Measurements from ENCODE around the gene PDE8A.

PDE8A gene

GRCh38 chr15:85072917-85073316 is 91.3 kb downstream of the PDE8A start:
- TF ChIP-seq, protein P1, sequence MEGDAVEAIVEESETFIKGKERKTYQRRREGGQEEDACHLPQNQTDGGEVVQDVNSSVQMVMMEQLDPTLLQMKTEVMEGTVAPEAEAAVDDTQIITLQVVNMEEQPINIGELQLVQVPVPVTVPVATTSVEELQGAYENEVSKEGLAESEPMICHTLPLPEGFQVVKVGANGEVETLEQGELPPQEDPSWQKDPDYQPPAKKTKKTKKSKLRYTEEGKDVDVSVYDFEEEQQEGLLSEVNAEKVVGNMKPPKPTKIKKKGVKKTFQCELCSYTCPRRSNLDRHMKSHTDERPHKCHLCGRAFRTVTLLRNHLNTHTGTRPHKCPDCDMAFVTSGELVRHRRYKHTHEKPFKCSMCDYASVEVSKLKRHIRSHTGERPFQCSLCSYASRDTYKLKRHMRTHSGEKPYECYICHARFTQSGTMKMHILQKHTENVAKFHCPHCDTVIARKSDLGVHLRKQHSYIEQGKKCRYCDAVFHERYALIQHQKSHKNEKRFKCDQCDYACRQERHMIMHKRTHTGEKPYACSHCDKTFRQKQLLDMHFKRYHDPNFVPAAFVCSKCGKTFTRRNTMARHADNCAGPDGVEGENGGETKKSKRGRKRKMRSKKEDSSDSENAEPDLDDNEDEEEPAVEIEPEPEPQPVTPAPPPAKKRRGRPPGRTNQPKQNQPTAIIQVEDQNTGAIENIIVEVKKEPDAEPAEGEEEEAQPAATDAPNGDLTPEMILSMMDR (IDR thresholded peaks at IDR 0.05; ENCODE audit: low read depth, low read length) = no peak
- H3K36me3 ChIP-seq = peaks cover 16% of the 10 kb centered on the region
- no peaks in the 10 kb centered on the region for H3K27me3 ChIP-seq (ENCODE audit: insufficient read depth, low read depth, severe bottlenecking)
- H3K27ac ChIP-seq = no peak overlapping the region
- no peaks in the 10 kb centered on the region for H3K9me3 ChIP-seq (ENCODE audit: severe bottlenecking)
- DNase-seq = no peak
- H3K4me3 ChIP-seq (ENCODE audit: low read depth, low read length) = no peak overlapping the region

- TF ChIP-seq, protein P1 (IDR thresholded peaks at IDR 0.05; ENCODE audit: low read depth, low read length) = no peak
- Histone ChIP-seq H3K9me3 (ENCODE audit: severe bottlenecking) (no peaks in the 10 kb centered on the region), H3K4me3 (ENCODE audit: low read depth, low read length) (no peak overlapping the region), H3K36me3 (peaks cover 8% of the 10 kb centered on the region), H3K27ac (no peak overlapping the region), H3K27me3 (ENCODE audit: insufficient read depth, low read depth, severe bottlenecking) (no peaks in the 10 kb centered on the region)
- DNase-seq = no peak
These were observed 92.0 kb downstream of the PDE8A start for GRCh38 chr15:85073556-85074194.

DNA sequence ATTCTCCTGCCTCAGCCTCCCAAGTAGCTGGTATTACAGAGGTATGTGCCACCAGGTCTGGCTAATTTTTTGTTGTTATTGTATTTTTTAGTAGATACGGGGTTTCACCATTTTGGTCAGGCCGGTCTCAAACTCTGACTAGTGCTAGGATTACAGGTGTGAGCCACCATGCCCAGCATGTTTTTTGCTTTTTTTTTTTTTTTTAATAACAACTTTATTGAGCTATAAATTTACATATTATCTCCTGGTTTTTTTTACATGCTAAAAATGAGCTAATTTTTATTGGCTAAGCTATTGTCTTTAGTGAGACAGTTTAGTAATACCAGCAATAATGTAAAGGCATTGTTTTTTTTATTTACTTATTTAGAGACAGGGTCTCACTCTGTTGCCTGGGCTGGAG is 105.2 kb downstream of the PDE8A start:
- DNase-seq = no peak
- no peak overlapping the region for H3K27ac ChIP-seq
- TF ChIP-seq, protein P1 (IDR thresholded peaks at IDR 0.05; ENCODE audit: low read depth, low read length) = no peak

GRCh38 chr15:85088300-85088699 is 106.6 kb downstream of the PDE8A start:
- no peaks in the 10 kb centered on the region for H3K27me3 ChIP-seq (ENCODE audit: insufficient read depth, low read depth, severe bottlenecking)
- no peak for DNase-seq
- no peak overlapping the region for H3K4me3 ChIP-seq (ENCODE audit: low read depth, low read length)
- no peak overlapping the region for H3K27ac ChIP-seq
- peaks cover 4% of the 10 kb centered on the region for H3K9me3 ChIP-seq (ENCODE audit: severe bottlenecking)
- H3K36me3 ChIP-seq = peaks cover 16% of the 10 kb centered on the region
- TF ChIP-seq, protein P1 (IDR thresholded peaks at IDR 0.05; ENCODE audit: low read depth, low read length) = no peak

More for the DNA sequence above, 105.2 kb downstream of the PDE8A start:
- no peak overlapping the region for H3K4me3 ChIP-seq (ENCODE audit: low read depth, low read length)
- peaks cover 13% of the 10 kb centered on the region for H3K36me3 ChIP-seq
- peaks cover 4% of the 10 kb centered on the region for H3K9me3 ChIP-seq (ENCODE audit: severe bottlenecking)
- H3K27me3 ChIP-seq (ENCODE audit: insufficient read depth, low read depth, severe bottlenecking) = no peaks in the 10 kb centered on the region

DNA sequence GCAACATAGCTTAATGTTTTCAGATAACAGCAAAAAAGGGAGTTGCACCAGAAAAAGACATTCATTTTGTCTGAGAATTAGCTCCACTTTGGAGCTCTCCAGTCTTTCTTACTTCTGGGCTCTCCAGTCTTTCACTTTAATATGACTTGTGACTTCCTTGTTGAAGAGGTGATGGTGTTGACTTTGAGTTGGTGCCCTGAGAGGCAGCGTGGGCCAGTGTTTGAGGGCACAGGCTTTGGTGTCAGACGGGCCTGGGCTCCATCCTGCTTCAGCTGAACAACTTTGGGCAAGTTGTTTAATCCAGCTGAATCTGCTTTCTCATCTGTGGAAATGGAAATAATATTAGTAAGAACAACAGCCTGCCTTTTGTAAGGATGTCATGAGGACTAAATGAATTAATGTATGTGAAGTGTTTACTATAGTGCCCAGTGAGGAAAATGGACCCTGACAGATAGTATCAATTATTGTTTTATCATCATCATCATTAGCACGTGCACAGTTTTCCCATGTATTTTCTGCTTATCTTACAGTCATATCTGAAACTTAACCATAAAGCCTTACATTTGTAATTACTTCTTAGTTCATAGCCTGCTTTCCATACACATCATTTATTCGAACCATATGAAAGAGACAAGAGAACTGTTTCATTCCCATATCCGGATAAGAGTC is 108.4 kb downstream of the PDE8A start:
- peak overlapping the region; percentile 23 for H3K27ac ChIP-seq
- no peak for DNase-seq
- peaks cover 16% of the 10 kb centered on the region for H3K36me3 ChIP-seq
- H3K4me3 ChIP-seq (ENCODE audit: low read depth, low read length) = no peak overlapping the region
- no peaks in the 10 kb centered on the region for H3K27me3 ChIP-seq (ENCODE audit: insufficient read depth, low read depth, severe bottlenecking)
- peaks cover 4% of the 10 kb centered on the region for H3K9me3 ChIP-seq (ENCODE audit: severe bottlenecking)
- TF ChIP-seq, protein P1 (IDR thresholded peaks at IDR 0.05; ENCODE audit: low read depth, low read length) = no peak
